Neural progenitor cell (in vitro differentiated cells): Measurements from ENCODE around the gene TNRC18. TPM values are rescaled to one million over a fixed set of nuclear protein-coding genes. Genes with fewer than 3 reads are reported as not detected.

Experiments
- DNase-seq: peaks from one replicate; pipeline ENCODE4 v3.0.0-alpha.2; 2016; ENCODE audit warnings: low spot score
- H2AFZ ChIP-seq: fragments of 200-600 bp; sonication (generic); replicated peaks from 2 replicates; pipeline ENCODE4 v1.6.1; 2016; ENCODE audit warnings: antibody characterized with exemption
- H3F3A ChIP-seq: fragments of 200-600 bp; sonication (generic); 2 replicates; pipeline ENCODE4 v1.6.1; 2016; ENCODE audit warnings: antibody characterized with exemption, low read depth
- H3K27ac ChIP-seq: fragments of 200-600 bp; sonication (generic); 2 replicates; pipeline ENCODE4 v1.5.1; 2016; ENCODE audit warnings: mild to moderate bottlenecking
- H3K27me3 ChIP-seq: fragments of 200-600 bp; sonication (generic); 2 replicates; pipeline ENCODE4 v1.6.1; 2016; ENCODE audit warnings: mild to moderate bottlenecking, moderate library complexity
- H3K36me3 ChIP-seq: fragments of 200-600 bp; sonication (generic); 2 replicates; pipeline ENCODE4 v1.5.1; 2016
- H3K4me1 ChIP-seq: fragments of 200-600 bp; sonication (generic); 2 replicates; pipeline ENCODE4 v1.6.1; 2016; ENCODE audit warnings: mixed run types
- H3K4me2 ChIP-seq: fragments of 200-600 bp; sonication (generic); 2 replicates; pipeline ENCODE4 v1.6.1; 2016
- H3K4me3 ChIP-seq: fragments of 200-600 bp; sonication (generic); 2 replicates; pipeline ENCODE4 v1.5.1; 2016
- H3K79me2 ChIP-seq: fragments of 200-600 bp; sonication (generic); 2 replicates; pipeline ENCODE4 v1.6.1; 2016; ENCODE audit warnings: low read depth
- H3K9ac ChIP-seq: fragments of 200-600 bp; sonication (generic); 2 replicates; pipeline ENCODE4 v1.6.1; 2016
- H3K9me3 ChIP-seq: fragments of 200-600 bp; sonication (generic); 2 replicates; pipeline ENCODE4 v1.5.1; 2016; ENCODE audit warnings: low read depth
- H4K20me1 ChIP-seq: fragments of 200-600 bp; sonication (generic); 2 replicates; pipeline ENCODE4 v1.6.1; 2016; ENCODE audit warnings: low read depth
- H3K27ac Mint-ChIP-seq: 3 replicates; pipeline ENCODE4 v1.8.0; 2021; ENCODE audit warnings: mixed read lengths
- H3K27me3 Mint-ChIP-seq: 2 replicates; pipeline ENCODE4 v1.8.0; 2022; ENCODE audit warnings: low read depth, mild to moderate bottlenecking, inconsistent platforms, moderate library complexity, mixed read lengths; ENCODE audit not compliant: insufficient read depth
- H3K36me3 Mint-ChIP-seq: 3 replicates; pipeline ENCODE4 v1.8.0; 2021; ENCODE audit warnings: mixed read lengths
- H3K4me1 Mint-ChIP-seq: 3 replicates; pipeline ENCODE4 v1.8.0; 2021; ENCODE audit warnings: mixed read lengths
- H3K4me3 Mint-ChIP-seq: 3 replicates; pipeline ENCODE4 v1.8.0; 2021; ENCODE audit warnings: mild to moderate bottlenecking, moderate library complexity, mixed read lengths
- H3K9me3 Mint-ChIP-seq: 3 replicates; pipeline ENCODE4 v1.8.0; 2020; ENCODE audit warnings: mixed read lengths
- EZH2 ChIP-seq: fragments of 200-600 bp; sonication (generic); IDR thresholded peaks from 2 replicates; pipeline ENCODE4 v1.6.1; 2017; ENCODE audit warnings: antibody characterized with exemption, mild to moderate bottlenecking, moderate library complexity
- EZH2phosphoT487 ChIP-seq: fragments of 200-600 bp; sonication (generic); IDR thresholded peaks from 2 replicates; pipeline ENCODE4 v1.6.1; 2017; ENCODE audit warnings: antibody characterized with exemption
- total RNA-seq: library from RNA; depleted of rRNA; stranded (reverse); fragments of >200 nt; gene quantifications from 2 replicates; pipeline ENCODE4 v1.2.3, GENCODE V29; 2015; ENCODE audit warnings: low replicate concordance
- TF ChIP-seq, protein P1 (sequence below): fragments of 200-600 bp; sonication (generic); IDR thresholded peaks from 2 replicates; pipeline ENCODE4 v1.5.1; 2017; ENCODE audit warnings: antibody characterized with exemption, mild to moderate bottlenecking

The TNRC18 gene
- total RNA-seq, 1 donor from 2014 or later = 16.1 TPM

DNA sequence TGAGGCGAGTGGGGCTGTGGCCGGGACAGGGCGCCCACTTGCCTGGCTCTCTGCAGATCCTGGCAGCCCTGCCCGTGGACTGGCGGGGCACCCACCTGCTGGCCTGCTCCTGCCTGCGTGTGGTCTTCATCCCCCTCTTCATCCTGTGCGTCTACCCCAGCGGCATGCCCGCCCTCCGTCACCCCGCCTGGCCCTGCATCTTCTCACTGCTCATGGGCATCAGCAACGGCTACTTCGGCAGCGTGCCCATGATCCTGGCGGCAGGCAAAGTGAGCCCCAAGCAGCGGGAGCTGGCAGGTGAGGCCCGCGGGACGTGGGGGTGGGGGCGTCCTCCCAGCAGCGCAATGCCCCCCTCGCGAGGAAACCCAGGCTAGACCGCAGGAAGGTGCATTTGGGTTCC, 123.3 kb downstream of the TNRC18 start:
- Histone ChIP-seq H3K4me3 (no peak overlapping the region), H3F3A (peaks cover 9% of the 10 kb centered on the region), H3K4me2 (no peak overlapping the region), H3K79me2 (no peaks in the 10 kb centered on the region), H4K20me1 (peaks cover 15% of the 10 kb centered on the region), H3K9me3 (no peaks in the 10 kb centered on the region), H3K27ac (no peak overlapping the region), H3K4me1 (no peaks in the 10 kb centered on the region), H3K36me3 (no peaks in the 10 kb centered on the region), H3K9ac (no peak overlapping the region), H3K27me3 (peaks cover 11% of the 10 kb centered on the region), H2AFZ (no peak overlapping the region)
- TF ChIP-seq EZH2phosphoT487 (no peak), EZH2 (no peak)
- TF ChIP-seq, protein P1, sequence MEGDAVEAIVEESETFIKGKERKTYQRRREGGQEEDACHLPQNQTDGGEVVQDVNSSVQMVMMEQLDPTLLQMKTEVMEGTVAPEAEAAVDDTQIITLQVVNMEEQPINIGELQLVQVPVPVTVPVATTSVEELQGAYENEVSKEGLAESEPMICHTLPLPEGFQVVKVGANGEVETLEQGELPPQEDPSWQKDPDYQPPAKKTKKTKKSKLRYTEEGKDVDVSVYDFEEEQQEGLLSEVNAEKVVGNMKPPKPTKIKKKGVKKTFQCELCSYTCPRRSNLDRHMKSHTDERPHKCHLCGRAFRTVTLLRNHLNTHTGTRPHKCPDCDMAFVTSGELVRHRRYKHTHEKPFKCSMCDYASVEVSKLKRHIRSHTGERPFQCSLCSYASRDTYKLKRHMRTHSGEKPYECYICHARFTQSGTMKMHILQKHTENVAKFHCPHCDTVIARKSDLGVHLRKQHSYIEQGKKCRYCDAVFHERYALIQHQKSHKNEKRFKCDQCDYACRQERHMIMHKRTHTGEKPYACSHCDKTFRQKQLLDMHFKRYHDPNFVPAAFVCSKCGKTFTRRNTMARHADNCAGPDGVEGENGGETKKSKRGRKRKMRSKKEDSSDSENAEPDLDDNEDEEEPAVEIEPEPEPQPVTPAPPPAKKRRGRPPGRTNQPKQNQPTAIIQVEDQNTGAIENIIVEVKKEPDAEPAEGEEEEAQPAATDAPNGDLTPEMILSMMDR = no peak
- H3K9me3 Mint-ChIP-seq = no peaks in the 10 kb centered on the region
- H3K4me3 Mint-ChIP-seq = no peak overlapping the region
- peaks cover 13% of the 10 kb centered on the region for H3K4me1 Mint-ChIP-seq
- no peak overlapping the region for H3K27ac Mint-ChIP-seq
- H3K36me3 Mint-ChIP-seq = peaks cover 22% of the 10 kb centered on the region
- peaks cover 10% of the 10 kb centered on the region for H3K27me3 Mint-ChIP-seq
- DNase-seq = no peak

DNA sequence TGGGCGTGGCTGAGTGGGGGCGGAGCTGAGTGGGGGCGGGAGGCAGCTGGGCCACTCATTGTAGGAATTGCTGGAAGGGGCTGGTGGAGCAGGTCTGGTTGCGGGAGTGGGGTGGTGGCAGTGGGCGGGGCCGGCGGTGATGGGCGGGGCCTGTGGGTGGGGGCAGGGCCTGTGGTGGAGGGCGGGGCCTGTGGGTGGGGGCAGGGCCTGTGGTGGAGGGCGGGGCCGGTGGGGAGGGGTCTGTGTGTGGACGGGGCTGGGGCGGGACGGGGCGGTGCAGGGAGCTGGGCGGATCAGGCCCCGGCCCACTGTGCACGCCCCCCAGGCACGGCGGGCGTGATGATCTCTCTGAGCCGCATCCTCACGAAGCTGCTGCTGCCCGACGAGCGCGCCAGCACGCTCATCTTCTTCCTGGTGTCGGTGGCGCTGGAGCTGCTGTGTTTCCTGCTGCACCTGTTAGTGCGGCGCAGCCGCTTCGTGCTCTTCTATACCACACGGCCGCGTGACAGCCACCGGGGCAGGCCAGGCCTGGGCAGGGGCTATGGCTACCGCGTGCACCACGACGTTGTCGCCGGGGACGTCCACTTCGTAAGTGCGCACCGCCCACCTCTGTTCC, 126.9 kb downstream of the TNRC18 start:
- peak overlapping the region; percentile 58 for H3K4me3 Mint-ChIP-seq
- H3K27ac Mint-ChIP-seq = no peak overlapping the region
- peak; percentile 95 for DNase-seq
- H3K27me3 ChIP-seq = peaks cover 11% of the 10 kb centered on the region
- peaks cover 13% of the 10 kb centered on the region for H3K4me1 Mint-ChIP-seq
- H3K4me1 ChIP-seq = no peaks in the 10 kb centered on the region
- H3K27ac ChIP-seq = no peak overlapping the region
- no peaks in the 10 kb centered on the region for H3K9me3 ChIP-seq
- peak overlapping the region; percentile 36 for H3K4me3 ChIP-seq
- peaks cover 15% of the 10 kb centered on the region for H4K20me1 ChIP-seq
- no peak overlapping the region for H3K9ac ChIP-seq
- H3K27me3 Mint-ChIP-seq = peaks cover 11% of the 10 kb centered on the region
- H2AFZ ChIP-seq = peak overlapping the region; percentile 24
- TF ChIP-seq EZH2 (no peak), EZH2phosphoT487 (no peak)
- TF ChIP-seq, protein P1 = no peak
- peaks cover 3% of the 10 kb centered on the region for H3K9me3 Mint-ChIP-seq
- H3F3A ChIP-seq = peaks cover 9% of the 10 kb centered on the region
- peaks cover 42% of the 10 kb centered on the region for H3K36me3 Mint-ChIP-seq
- no peaks in the 10 kb centered on the region for H3K36me3 ChIP-seq
- H3K79me2 ChIP-seq = no peaks in the 10 kb centered on the region
- peak overlapping the region; percentile 86 for H3K4me2 ChIP-seq

DNA sequence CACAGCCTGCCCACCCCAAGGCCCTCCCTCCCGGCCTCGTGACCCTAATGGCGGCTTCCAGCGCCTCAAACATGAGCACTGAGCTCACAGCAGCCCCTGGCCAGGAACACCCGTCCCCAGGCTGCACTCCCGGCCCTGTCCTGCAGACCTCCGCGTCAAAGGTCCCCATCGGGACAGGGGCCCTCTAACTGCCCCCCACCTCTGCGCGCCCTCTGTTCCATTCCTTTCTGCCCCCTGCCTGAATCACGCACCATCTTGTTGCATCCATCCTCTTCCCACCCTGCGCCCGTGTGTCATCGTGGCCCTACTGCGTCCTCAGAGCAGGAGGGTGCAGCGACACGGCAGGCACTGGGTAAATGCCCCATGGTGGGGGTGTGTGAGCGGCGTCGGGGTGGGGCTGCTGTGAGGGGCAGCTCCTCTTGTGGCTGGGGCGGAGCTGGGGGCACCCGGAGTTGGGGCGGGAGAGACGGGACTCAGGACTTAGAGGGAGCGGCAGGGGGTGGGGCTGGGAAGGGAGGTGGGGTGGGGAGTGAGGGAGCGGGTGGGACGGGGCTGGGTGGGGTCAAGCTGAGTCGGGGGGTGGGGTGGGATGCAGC, 127.5 kb downstream of the TNRC18 start:
- peak overlapping the region; percentile 93 for H3K4me2 ChIP-seq
- H4K20me1 ChIP-seq = peaks cover 15% of the 10 kb centered on the region
- Mint-ChIP-seq H3K4me1 (peaks cover 13% of the 10 kb centered on the region), H3K36me3 (peaks cover 38% of the 10 kb centered on the region), H3K27me3 (peaks cover 11% of the 10 kb centered on the region), H3K4me3 (no peak overlapping the region), H3K9me3 (peaks cover 3% of the 10 kb centered on the region), H3K27ac (no peak overlapping the region)
- no peak overlapping the region for H3K9ac ChIP-seq
- no peaks in the 10 kb centered on the region for H3K79me2 ChIP-seq
- peaks cover 9% of the 10 kb centered on the region for H3F3A ChIP-seq
- H3K4me1 ChIP-seq = no peaks in the 10 kb centered on the region
- H3K27ac ChIP-seq = no peak overlapping the region
- H2AFZ ChIP-seq = peak overlapping the region; percentile 85
- no peaks in the 10 kb centered on the region for H3K36me3 ChIP-seq
- TF ChIP-seq EZH2 (no peak), EZH2phosphoT487 (no peak)
- TF ChIP-seq, protein P1 = peak; percentile 16
- peak overlapping the region; percentile 51 for H3K4me3 ChIP-seq
- DNase-seq = peak; percentile 86
- H3K9me3 ChIP-seq = no peaks in the 10 kb centered on the region
- H3K27me3 ChIP-seq = peaks cover 11% of the 10 kb centered on the region
